NK-92 treated with Interleukin-12 subunit alpha and Interleukin-12 subunit beta, amount 100 ng/mL, for 24 hours (cell line): Measurements from ENCODE around the gene RBMS3.

Experiments used
- DNase-seq: peaks from one replicate; lab custom pipeline; 2025; lab: John Stamatoyannopoulos, UW

Gene RBMS3

GRCh38 chr3:29525254-29525881 is 244.5 kb downstream of the RBMS3 start:
- DNase-seq, result no peak

- DNase-seq, result no peak
These were observed 246.4 kb downstream of the RBMS3 start for GRCh38 chr3:29527246-29527645.

GRCh38 chr3:29531644-29532043 is 250.8 kb downstream of the RBMS3 start:
- no peak for DNase-seq

GRCh38 chr3:29532473-29532872 is 251.6 kb downstream of the RBMS3 start:
- DNase-seq, result no peak

GRCh38 chr3:29534006-29534405 is 253.1 kb downstream of the RBMS3 start:
- DNase-seq, result no peak

GRCh38 chr3:29536016-29536758 is 255.3 kb downstream of the RBMS3 start:
- no peak for DNase-seq

GRCh38 chr3:29537889-29538609 is 257.2 kb downstream of the RBMS3 start:
- DNase-seq, result no peak

- no peak for DNase-seq
These were observed 257.7 kb downstream of the RBMS3 start for GRCh38 chr3:29538610-29538958.

- no peak for DNase-seq
These were observed 259.7 kb downstream of the RBMS3 start for GRCh38 chr3:29540544-29540943.

- DNase-seq, result no peak
These were observed 264.0 kb downstream of the RBMS3 start for GRCh38 chr3:29544701-29545363.

GRCh38 chr3:29545615-29546014 is 264.7 kb downstream of the RBMS3 start:
- no peak for DNase-seq

- DNase-seq, result no peak
These were observed 271.2 kb downstream of the RBMS3 start for GRCh38 chr3:29552051-29552450.

GRCh38 chr3:29554566-29554965 is 273.7 kb downstream of the RBMS3 start:
- DNase-seq, result no peak

GRCh38 chr3:29555590-29555989 is 274.7 kb downstream of the RBMS3 start:
- DNase-seq, result no peak

- no peak for DNase-seq
These were observed 276.3 kb downstream of the RBMS3 start for GRCh38 chr3:29557186-29557585.

- no peak for DNase-seq
These were observed 277.0 kb downstream of the RBMS3 start for GRCh38 chr3:29557825-29558224.

GRCh38 chr3:29559741-29560465 is 279.0 kb downstream of the RBMS3 start:
- no peak for DNase-seq

- no peak for DNase-seq
These were observed 280.8 kb downstream of the RBMS3 start for GRCh38 chr3:29561651-29562149.

GRCh38 chr3:29565236-29565635 is 284.4 kb downstream of the RBMS3 start:
- DNase-seq, result no peak

- DNase-seq, result no peak
These were observed 286.6 kb downstream of the RBMS3 start for GRCh38 chr3:29567501-29567900.

GRCh38 chr3:29568355-29568754 is 287.5 kb downstream of the RBMS3 start:
- DNase-seq, result no peak

GRCh38 chr3:29576181-29576580 is 295.3 kb downstream of the RBMS3 start:
- DNase-seq, result no peak
